ENCODE results near the gene LCP1.

Gene LCP1

GRCh38 chr13:46197299-46198048 lies 15.5 kb upstream of the LCP1 start:
- H3K4me1 Mint-ChIP-seq: peaks cover 13% of the 10 kb centered on the region
- no peaks in the 10 kb centered on the region for H3K9me3 Mint-ChIP-seq
- no peak overlapping the region for H3K27ac Mint-ChIP-seq
- ATAC-seq (ENCODE audit: low read depth) (no peak), DNase-seq (ENCODE audit: low spot score in 2 of 2) (no peak)
- H3K4me3 Mint-ChIP-seq: no peak overlapping the region
- no peaks in the 10 kb centered on the region for H3K27me3 Mint-ChIP-seq
- no peaks in the 10 kb centered on the region for H3K36me3 Mint-ChIP-seq

GRCh38 chr13:46195016-46195415 lies 13.0 kb upstream of the LCP1 start:
- DNase-seq (ENCODE audit: low spot score in 2 of 2) (no peak), ATAC-seq (ENCODE audit: low read depth) (no peak)
- H3K36me3 Mint-ChIP-seq: no peaks in the 10 kb centered on the region
- no peak overlapping the region for H3K4me3 Mint-ChIP-seq
- peaks cover 5% of the 10 kb centered on the region for H3K4me1 Mint-ChIP-seq
- no peaks in the 10 kb centered on the region for H3K27me3 Mint-ChIP-seq
- no peak overlapping the region for H3K27ac Mint-ChIP-seq
- no peaks in the 10 kb centered on the region for H3K9me3 Mint-ChIP-seq

- ATAC-seq (ENCODE audit: low read depth) (no peak), DNase-seq (ENCODE audit: low spot score in 2 of 2) (no peak)
- Mint-ChIP-seq H3K36me3 (no peaks in the 10 kb centered on the region), H3K27ac (no peak overlapping the region), H3K4me3 (no peak overlapping the region), H3K4me1 (no peaks in the 10 kb centered on the region), H3K9me3 (no peaks in the 10 kb centered on the region), H3K27me3 (no peaks in the 10 kb centered on the region)
Measured at GRCh38 chr13:46192412-46192811, 10.4 kb upstream of the LCP1 start.

GRCh38 chr13:46185634-46186033 lies 3.7 kb upstream of the LCP1 start:
- DNase-seq (ENCODE audit: low spot score in 2 of 2) (no peak), ATAC-seq (ENCODE audit: low read depth) (no peak)
- Mint-ChIP-seq H3K27ac (peak overlapping the region; percentile 93), H3K36me3 (no peaks in the 10 kb centered on the region), H3K27me3 (no peaks in the 10 kb centered on the region), H3K4me3 (no peak overlapping the region), H3K4me1 (peaks cover 24% of the 10 kb centered on the region), H3K9me3 (no peaks in the 10 kb centered on the region)

- ATAC-seq (ENCODE audit: low read depth) (peak; percentile 51), DNase-seq (ENCODE audit: low spot score in 2 of 2) (peak; percentile 75 to 77)
- Mint-ChIP-seq H3K4me3 (peak overlapping the region; percentile 96), H3K27ac (peak overlapping the region; percentile 93), H3K9me3 (no peaks in the 10 kb centered on the region), H3K27me3 (no peaks in the 10 kb centered on the region), H3K4me1 (peaks cover 33% of the 10 kb centered on the region), H3K36me3 (no peaks in the 10 kb centered on the region)
Measured at GRCh38 chr13:46184277-46184699, 2.3 kb upstream of the LCP1 start.

GRCh38 chr13:46183018-46183946 lies 1.3 kb upstream of the LCP1 start:
- peak overlapping the region; percentile 96 for H3K4me3 Mint-ChIP-seq
- H3K27ac Mint-ChIP-seq: peak overlapping the region; percentile 93
- no peak for ATAC-seq (ENCODE audit: low read depth)
- no peaks in the 10 kb centered on the region for H3K27me3 Mint-ChIP-seq
- H3K9me3 Mint-ChIP-seq: no peaks in the 10 kb centered on the region
- peak in 1 of 2 donors; percentile 13 for DNase-seq (ENCODE audit: low spot score in 2 of 2)
- H3K4me1 Mint-ChIP-seq: peaks cover 35% of the 10 kb centered on the region
- no peaks in the 10 kb centered on the region for H3K36me3 Mint-ChIP-seq

GRCh38 chr13:46182491-46182877 lies 507 bp upstream of the LCP1 start:
- Mint-ChIP-seq H3K9me3 (no peaks in the 10 kb centered on the region), H3K36me3 (peaks cover 5% of the 10 kb centered on the region), H3K27ac (peak overlapping the region; percentile 93), H3K27me3 (no peaks in the 10 kb centered on the region), H3K4me1 (peaks cover 41% of the 10 kb centered on the region), H3K4me3 (peak overlapping the region; percentile 96)
- peak; percentile 3 for ATAC-seq (ENCODE audit: low read depth)
- DNase-seq (ENCODE audit: low spot score in 2 of 2): no peak

- Mint-ChIP-seq H3K4me3 (peak overlapping the region; percentile 96), H3K27ac (peak overlapping the region; percentile 93), H3K4me1 (peaks cover 48% of the 10 kb centered on the region), H3K27me3 (no peaks in the 10 kb centered on the region), H3K36me3 (peaks cover 8% of the 10 kb centered on the region), H3K9me3 (no peaks in the 10 kb centered on the region)
- ATAC-seq (ENCODE audit: low read depth) (no peak), DNase-seq (ENCODE audit: low spot score in 2 of 2) (no peak)
Measured at GRCh38 chr13:46181377-46181839, 569 bp downstream of the LCP1 start.

- Mint-ChIP-seq H3K27me3 (no peaks in the 10 kb centered on the region), H3K27ac (peak overlapping the region; percentile 80), H3K4me3 (peak overlapping the region; percentile 96), H3K9me3 (no peaks in the 10 kb centered on the region), H3K36me3 (peaks cover 10% of the 10 kb centered on the region), H3K4me1 (peaks cover 55% of the 10 kb centered on the region)
- no peak for ATAC-seq (ENCODE audit: low read depth)
- DNase-seq (ENCODE audit: low spot score in 2 of 2): no peak
Measured at GRCh38 chr13:46179969-46180763, 1.8 kb downstream of the LCP1 start.

GRCh38 chr13:46179491-46179908 lies 2.5 kb downstream of the LCP1 start:
- peaks cover 54% of the 10 kb centered on the region for H3K4me1 Mint-ChIP-seq
- H3K36me3 Mint-ChIP-seq: peaks cover 10% of the 10 kb centered on the region
- H3K4me3 Mint-ChIP-seq: peak overlapping the region; percentile 96
- no peaks in the 10 kb centered on the region for H3K27me3 Mint-ChIP-seq
- H3K9me3 Mint-ChIP-seq: no peaks in the 10 kb centered on the region
- ATAC-seq (ENCODE audit: low read depth) (peak; percentile 34), DNase-seq (ENCODE audit: low spot score in 2 of 2) (peak; percentile 53 to 63)
- peak overlapping the region; percentile 80 for H3K27ac Mint-ChIP-seq

GRCh38 chr13:46178821-46179220 lies 3.2 kb downstream of the LCP1 start:
- DNase-seq (ENCODE audit: low spot score in 2 of 2) (no peak), ATAC-seq (ENCODE audit: low read depth) (no peak)
- peak overlapping the region; percentile 80 for H3K27ac Mint-ChIP-seq
- H3K27me3 Mint-ChIP-seq: no peaks in the 10 kb centered on the region
- H3K9me3 Mint-ChIP-seq: no peaks in the 10 kb centered on the region
- peak overlapping the region; percentile 96 for H3K4me3 Mint-ChIP-seq
- peaks cover 11% of the 10 kb centered on the region for H3K36me3 Mint-ChIP-seq
- peaks cover 50% of the 10 kb centered on the region for H3K4me1 Mint-ChIP-seq

GRCh38 chr13:46178143-46178542 lies 3.8 kb downstream of the LCP1 start:
- Mint-ChIP-seq H3K36me3 (peaks cover 17% of the 10 kb centered on the region), H3K4me1 (peaks cover 50% of the 10 kb centered on the region), H3K4me3 (peak overlapping the region; percentile 81), H3K9me3 (no peaks in the 10 kb centered on the region), H3K27me3 (no peaks in the 10 kb centered on the region), H3K27ac (peak overlapping the region; percentile 86)
- DNase-seq (ENCODE audit: low spot score in 2 of 2): no peak
- ATAC-seq (ENCODE audit: low read depth): no peak

- Mint-ChIP-seq H3K9me3 (no peaks in the 10 kb centered on the region), H3K36me3 (peaks cover 24% of the 10 kb centered on the region), H3K4me1 (peaks cover 56% of the 10 kb centered on the region), H3K4me3 (peak overlapping the region; percentile 81), H3K27ac (peak overlapping the region; percentile 86), H3K27me3 (no peaks in the 10 kb centered on the region)
- peak; percentile 26 to 48 for DNase-seq (ENCODE audit: low spot score in 2 of 2)
- peak; percentile 66 for ATAC-seq (ENCODE audit: low read depth)
Measured at GRCh38 chr13:46176756-46177155, 5.2 kb downstream of the LCP1 start.

All from memory B cell (primary cell).